Measurements from ENCODE around the gene HPCAL1. TPM values are rescaled to one million over a fixed set of nuclear protein-coding genes. Genes with fewer than 3 reads are reported as not detected.

HPCAL1 gene
- total and polyA plus RNA-seq, 2 experiments from 2014 or later, result 8.3 to 25.4 TPM

GRCh38 chr2:10303694-10304378 is 1.1 kb downstream of the HPCAL1 start:
- peak overlapping the region; percentile 72 for H3K4me3 ChIP-seq
- peak overlapping the region; percentile 87 for H3K4me3 Mint-ChIP-seq
- TF ChIP-seq EZH2 (IDR thresholded peaks at IDR 0.05; ENCODE audit: low read depth, unreplicated experiment) (peak; percentile 74), NANOG (IDR thresholded peaks at IDR 0.05; ENCODE audit: borderline replicate concordance) (no peak), CTCF (conservative IDR thresholded peaks at IDR 0.05; ENCODE audit: low read depth in 2 of 2) (peak in 1 of 2 experiments; percentile 27; a peak in 1 of 4 replicates)
- peaks cover 39% of the 10 kb centered on the region for H3K27me3 ChIP-seq (ENCODE audit: insufficient read depth)
- H3K27me3 Mint-ChIP-seq (ENCODE audit: insufficient read depth, low read depth, poor library complexity), result peaks cover 33% of the 10 kb centered on the region
- peak overlapping the region; percentile 94 for H3K4me2 ChIP-seq
- no peaks in the 10 kb centered on the region for H3K36me3 ChIP-seq (ENCODE audit: insufficient read depth)
- H3K4me1 ChIP-seq (ENCODE audit: insufficient read depth), result peaks cover 11% of the 10 kb centered on the region; the same call in 1 of the 2 replicates
- peaks cover 18% of the 10 kb centered on the region for H3K4me1 Mint-ChIP-seq
- DNase-seq (ENCODE audit: low spot score) (peak; percentile 65), ATAC-seq (peak; percentile 10)
- no peaks in the 10 kb centered on the region; the same call in 1 of the 2 replicates for H3K79me2 ChIP-seq (replicated peaks; ENCODE audit: insufficient read depth)
- no peak overlapping the region for H3K27ac ChIP-seq (ENCODE audit: low read depth)
- peak overlapping the region; percentile 80 for H2AFZ ChIP-seq
- no peaks in the 10 kb centered on the region for H3F3A ChIP-seq (replicated peaks; ENCODE audit: low read depth)
- no peaks in the 10 kb centered on the region for H3K9me2 ChIP-seq (ENCODE audit: insufficient read depth)
- no peak overlapping the region for H3K27ac Mint-ChIP-seq
- peaks cover 15% of the 10 kb centered on the region for H4K20me1 ChIP-seq (replicated peaks; ENCODE audit: insufficient read depth)
- no peaks in the 10 kb centered on the region for H3K36me3 Mint-ChIP-seq (ENCODE audit: low read depth)
- no peaks in the 10 kb centered on the region; the same call in 2 of the 3 replicates for H3K9me3 Mint-ChIP-seq

GRCh38 chr2:10304458-10305253 is 2.0 kb downstream of the HPCAL1 start:
- H3K36me3 ChIP-seq (ENCODE audit: insufficient read depth), result no peaks in the 10 kb centered on the region
- peaks cover 3% of the 10 kb centered on the region for H3K79me2 ChIP-seq (replicated peaks; ENCODE audit: insufficient read depth)
- peak overlapping the region; percentile 94 for H3K4me2 ChIP-seq
- H4K20me1 ChIP-seq (replicated peaks; ENCODE audit: insufficient read depth), result peaks cover 15% of the 10 kb centered on the region
- H3K9me2 ChIP-seq (ENCODE audit: insufficient read depth), result 0 out of 2 replicates have a peak, but pooled peaks cover under 1% of the 10 kb centered on the region
- H2AFZ ChIP-seq, result peak overlapping the region; percentile 80
- H3F3A ChIP-seq (replicated peaks; ENCODE audit: low read depth), result no peaks in the 10 kb centered on the region
- Mint-ChIP-seq H3K4me1 (peaks cover 18% of the 10 kb centered on the region), H3K27ac (no peak overlapping the region), H3K4me3 (peak overlapping the region; percentile 76), H3K27me3 (ENCODE audit: insufficient read depth, low read depth, poor library complexity) (peaks cover 33% of the 10 kb centered on the region), H3K9me3 (no peaks in the 10 kb centered on the region; the same call in 2 of the 3 replicates), H3K36me3 (ENCODE audit: low read depth) (no peaks in the 10 kb centered on the region)
- H3K27ac ChIP-seq (ENCODE audit: low read depth), result no peak overlapping the region
- TF ChIP-seq EZH2 (IDR thresholded peaks at IDR 0.05; ENCODE audit: low read depth, unreplicated experiment) (peak; percentile 32), ZNF331 (CRISPR knock-in tag; IDR thresholded peaks at IDR 0.05; ENCODE audit: low read depth) (no peak)
- peak overlapping the region; percentile 72 for H3K4me3 ChIP-seq
- peaks cover 39% of the 10 kb centered on the region for H3K27me3 ChIP-seq (ENCODE audit: insufficient read depth)
- DNase-seq (ENCODE audit: low spot score) (peak; percentile 43), ATAC-seq (peak; percentile 6)
- peaks cover 11% of the 10 kb centered on the region; the same call in 1 of the 2 replicates for H3K4me1 ChIP-seq (ENCODE audit: insufficient read depth)

- Mint-ChIP-seq H3K4me3 (no peak overlapping the region), H3K27ac (no peak overlapping the region), H3K36me3 (ENCODE audit: low read depth) (no peaks in the 10 kb centered on the region), H3K4me1 (peaks cover 18% of the 10 kb centered on the region), H3K27me3 (ENCODE audit: insufficient read depth, low read depth, poor library complexity) (peaks cover 33% of the 10 kb centered on the region), H3K9me3 (no peaks in the 10 kb centered on the region; the same call in 2 of the 3 replicates)
- Histone ChIP-seq H2AFZ (no peak overlapping the region), H3K4me2 (peak overlapping the region; percentile 94), H3F3A (replicated peaks; ENCODE audit: low read depth) (no peaks in the 10 kb centered on the region), H3K4me3 (no peak overlapping the region; the same call in 1 of the 2 replicates), H3K9me2 (ENCODE audit: insufficient read depth) (0 out of 2 replicates have a peak, but pooled peaks cover 3% of the 10 kb centered on the region), H3K27ac (ENCODE audit: low read depth) (no peak overlapping the region), H4K20me1 (replicated peaks; ENCODE audit: insufficient read depth) (peaks cover 15% of the 10 kb centered on the region), H3K79me2 (replicated peaks; ENCODE audit: insufficient read depth) (peaks cover 3% of the 10 kb centered on the region), H3K4me1 (ENCODE audit: insufficient read depth) (peaks cover 11% of the 10 kb centered on the region; the same call in 1 of the 2 replicates), H3K36me3 (ENCODE audit: insufficient read depth) (no peaks in the 10 kb centered on the region), H3K27me3 (ENCODE audit: insufficient read depth) (peaks cover 39% of the 10 kb centered on the region)
- no peak for ATAC-seq
- no peak for DNase-seq (ENCODE audit: low spot score)
- TF ChIP-seq EZH2phosphoT487 (IDR thresholded peaks at IDR 0.05; ENCODE audit: unreplicated experiment) (no peak), CTCF (conservative IDR thresholded peaks at IDR 0.05; ENCODE audit: low read depth in 2 of 2) (no peak), ETS1 (IDR thresholded peaks at IDR 0.05) (no peak), JUNB (IDR thresholded peaks at IDR 0.05; ENCODE audit: unreplicated experiment) (no peak), NANOG (IDR thresholded peaks at IDR 0.05; ENCODE audit: borderline replicate concordance) (no peak), ZNF114 (CRISPR knock-in tag; IDR thresholded peaks at IDR 0.05) (no peak), CREB1 (CRISPR knock-in tag; IDR thresholded peaks at IDR 0.05; ENCODE audit: low read depth) (no peak)
These were observed 2.5 kb downstream of the HPCAL1 start for GRCh38 chr2:10305254-10305635.

Data from GM23338 (cell line).